Stimulated activated naive CD8-positive, alpha-beta T cell treated with anti-CD3 and anti-CD28 coated beads, Interleukin-15, amount 100 ng/mL, for 72 hours (primary cell): ENCODE measurements around the gene RELA.

Source experiments
- ATAC-seq: fragments of 150-1000 bp; cut with Tn5 transposase; 2 replicates; pipeline ENCODE4 v1.10.0; 2021; ENCODE audit warnings: mild to moderate bottlenecking, moderate library complexity
- DNase-seq, 2 donors: peaks; one replicate each; pipeline ENCODE4 v3.0.0; 2021 to 2022
- H3K27ac Mint-ChIP-seq, 2 donors: one replicate each; pipeline ENCODE4 v1.8.0; 2022; ENCODE audit warnings: mild to moderate bottlenecking in 2 of 2, mixed read lengths in 2 of 2, moderate library complexity in 2 of 2
- H3K27me3 Mint-ChIP-seq: one replicate; pipeline ENCODE4 v1.8.0; 2022; ENCODE audit warnings: mixed read lengths
- H3K4me1 Mint-ChIP-seq: one replicate; pipeline ENCODE4 v1.8.0; 2022; ENCODE audit warnings: mild to moderate bottlenecking, mixed read lengths
- H3K4me3 Mint-ChIP-seq, 2 donors: one replicate each; pipeline ENCODE4 v1.8.0; 2022; ENCODE audit warnings: mild to moderate bottlenecking in 2 of 2, mixed read lengths in 2 of 2, moderate library complexity in 1 of 2
- H3K9me3 Mint-ChIP-seq, 2 donors: one replicate each; pipeline ENCODE4 v1.8.0; 2022; ENCODE audit warnings: mixed read lengths in 2 of 2

RELA gene

GRCh38 chr11:65633390-65634108 is 29.2 kb downstream of the RELA start:
- no peak for DNase-seq
- H3K27me3 Mint-ChIP-seq, result no peaks in the 10 kb centered on the region
- H3K4me3 Mint-ChIP-seq, result no peak overlapping the region
- peaks cover 37% of the 10 kb centered on the region for H3K4me1 Mint-ChIP-seq
- no peak for ATAC-seq
- H3K27ac Mint-ChIP-seq, result peak overlapping the region in 1 of 2 donors; percentile 84
- H3K9me3 Mint-ChIP-seq, result no peaks in the 10 kb centered on the region

GRCh38 chr11:65630215-65630614 is 32.5 kb downstream of the RELA start:
- no peak for DNase-seq
- peaks cover 27% of the 10 kb centered on the region for H3K4me1 Mint-ChIP-seq
- no peaks in the 10 kb centered on the region for H3K27me3 Mint-ChIP-seq
- no peaks in the 10 kb centered on the region for H3K9me3 Mint-ChIP-seq
- no peak overlapping the region for H3K4me3 Mint-ChIP-seq
- ATAC-seq, result no peak
- no peak overlapping the region for H3K27ac Mint-ChIP-seq

- H3K27ac Mint-ChIP-seq, result no peak overlapping the region
- no peaks in the 10 kb centered on the region for H3K9me3 Mint-ChIP-seq
- no peak overlapping the region for H3K4me3 Mint-ChIP-seq
- H3K27me3 Mint-ChIP-seq, result no peaks in the 10 kb centered on the region
- H3K4me1 Mint-ChIP-seq, result peaks cover 28% of the 10 kb centered on the region
- ATAC-seq, result no peak
- DNase-seq, result no peak
Measured at GRCh38 chr11:65629579-65629978, 33.1 kb downstream of the RELA start.

- ATAC-seq (no peak), DNase-seq (no peak)
- no peaks in the 10 kb centered on the region for H3K9me3 Mint-ChIP-seq
- H3K4me3 Mint-ChIP-seq, result no peak overlapping the region
- H3K27ac Mint-ChIP-seq, result peak overlapping the region in 1 of 2 donors; percentile 22
- H3K4me1 Mint-ChIP-seq, result peaks cover 15% of the 10 kb centered on the region
- H3K27me3 Mint-ChIP-seq, result no peaks in the 10 kb centered on the region
Measured at GRCh38 chr11:65627202-65627601, 35.5 kb downstream of the RELA start.

- Mint-ChIP-seq H3K4me1 (peaks cover 28% of the 10 kb centered on the region), H3K4me3 (no peak overlapping the region), H3K27me3 (no peaks in the 10 kb centered on the region), H3K27ac (peak overlapping the region in 1 of 2 donors; percentile 64), H3K9me3 (no peaks in the 10 kb centered on the region)
- DNase-seq, result peak; percentile 56
- peak; percentile 81 for ATAC-seq
Measured at GRCh38 chr11:65625628-65626342, 36.9 kb downstream of the RELA start.

GRCh38 chr11:65624931-65625627 is 37.6 kb downstream of the RELA start:
- H3K27me3 Mint-ChIP-seq, result no peaks in the 10 kb centered on the region
- H3K4me3 Mint-ChIP-seq, result no peak overlapping the region
- no peaks in the 10 kb centered on the region for H3K9me3 Mint-ChIP-seq
- H3K4me1 Mint-ChIP-seq, result peaks cover 28% of the 10 kb centered on the region
- DNase-seq, result no peak
- peak overlapping the region in 1 of 2 donors; percentile 37 for H3K27ac Mint-ChIP-seq
- ATAC-seq, result no peak

- H3K9me3 Mint-ChIP-seq, result no peaks in the 10 kb centered on the region
- ATAC-seq (peak; percentile 19), DNase-seq (no peak)
- H3K4me1 Mint-ChIP-seq, result peaks cover 34% of the 10 kb centered on the region
- no peak overlapping the region for H3K27ac Mint-ChIP-seq
- no peak overlapping the region for H3K4me3 Mint-ChIP-seq
- H3K27me3 Mint-ChIP-seq, result no peaks in the 10 kb centered on the region
Measured at GRCh38 chr11:65623852-65624616, 38.7 kb downstream of the RELA start.

- Mint-ChIP-seq H3K4me3 (no peak overlapping the region), H3K9me3 (no peaks in the 10 kb centered on the region), H3K27ac (peak overlapping the region in 1 of 2 donors; percentile 49), H3K4me1 (peaks cover 43% of the 10 kb centered on the region), H3K27me3 (no peaks in the 10 kb centered on the region)
- DNase-seq, result no peak
- no peak for ATAC-seq
Measured at GRCh38 chr11:65623177-65623576, 39.5 kb downstream of the RELA start.

- H3K27ac Mint-ChIP-seq, result no peak overlapping the region
- no peaks in the 10 kb centered on the region for H3K27me3 Mint-ChIP-seq
- H3K4me3 Mint-ChIP-seq, result no peak overlapping the region
- peaks cover 55% of the 10 kb centered on the region for H3K4me1 Mint-ChIP-seq
- ATAC-seq (no peak), DNase-seq (no peak)
- no peaks in the 10 kb centered on the region for H3K9me3 Mint-ChIP-seq
Measured at GRCh38 chr11:65622011-65622410, 40.7 kb downstream of the RELA start.

- ATAC-seq (no peak), DNase-seq (no peak)
- no peak overlapping the region for H3K27ac Mint-ChIP-seq
- no peak overlapping the region for H3K4me3 Mint-ChIP-seq
- H3K9me3 Mint-ChIP-seq, result no peaks in the 10 kb centered on the region
- H3K4me1 Mint-ChIP-seq, result peaks cover 60% of the 10 kb centered on the region
- no peaks in the 10 kb centered on the region for H3K27me3 Mint-ChIP-seq
Measured at GRCh38 chr11:65621460-65621859, 41.3 kb downstream of the RELA start.

- Mint-ChIP-seq H3K9me3 (no peaks in the 10 kb centered on the region), H3K27ac (no peak overlapping the region), H3K4me1 (peaks cover 55% of the 10 kb centered on the region), H3K4me3 (no peak overlapping the region), H3K27me3 (no peaks in the 10 kb centered on the region)
- DNase-seq (no peak), ATAC-seq (no peak)
Measured at GRCh38 chr11:65620666-65621065, 42.0 kb downstream of the RELA start.

GRCh38 chr11:65619281-65619928 is 43.3 kb downstream of the RELA start:
- ATAC-seq (no peak), DNase-seq (no peak)
- H3K27me3 Mint-ChIP-seq, result no peaks in the 10 kb centered on the region
- H3K4me1 Mint-ChIP-seq, result peaks cover 49% of the 10 kb centered on the region
- no peak overlapping the region for H3K27ac Mint-ChIP-seq
- H3K9me3 Mint-ChIP-seq, result no peaks in the 10 kb centered on the region
- H3K4me3 Mint-ChIP-seq, result peak overlapping the region in 1 of 2 donors; percentile 5

- Mint-ChIP-seq H3K27ac (peak overlapping the region in 1 of 2 donors; percentile 91), H3K4me3 (peak overlapping the region in 1 of 2 donors; percentile 15), H3K4me1 (peaks cover 49% of the 10 kb centered on the region), H3K27me3 (no peaks in the 10 kb centered on the region), H3K9me3 (no peaks in the 10 kb centered on the region)
- ATAC-seq (no peak), DNase-seq (no peak)
Measured at GRCh38 chr11:65618763-65619162, 44.0 kb downstream of the RELA start.

GRCh38 chr11:65617990-65618751 is 44.5 kb downstream of the RELA start:
- peak overlapping the region; percentile 98 to 99 for H3K4me3 Mint-ChIP-seq
- no peak for ATAC-seq
- H3K4me1 Mint-ChIP-seq, result peaks cover 52% of the 10 kb centered on the region
- H3K27ac Mint-ChIP-seq, result peak overlapping the region; percentile 91 to 92
- no peaks in the 10 kb centered on the region for H3K27me3 Mint-ChIP-seq
- H3K9me3 Mint-ChIP-seq, result no peaks in the 10 kb centered on the region
- no peak for DNase-seq
